ENCODE results near the gene TMPRSS9.

DNA sequence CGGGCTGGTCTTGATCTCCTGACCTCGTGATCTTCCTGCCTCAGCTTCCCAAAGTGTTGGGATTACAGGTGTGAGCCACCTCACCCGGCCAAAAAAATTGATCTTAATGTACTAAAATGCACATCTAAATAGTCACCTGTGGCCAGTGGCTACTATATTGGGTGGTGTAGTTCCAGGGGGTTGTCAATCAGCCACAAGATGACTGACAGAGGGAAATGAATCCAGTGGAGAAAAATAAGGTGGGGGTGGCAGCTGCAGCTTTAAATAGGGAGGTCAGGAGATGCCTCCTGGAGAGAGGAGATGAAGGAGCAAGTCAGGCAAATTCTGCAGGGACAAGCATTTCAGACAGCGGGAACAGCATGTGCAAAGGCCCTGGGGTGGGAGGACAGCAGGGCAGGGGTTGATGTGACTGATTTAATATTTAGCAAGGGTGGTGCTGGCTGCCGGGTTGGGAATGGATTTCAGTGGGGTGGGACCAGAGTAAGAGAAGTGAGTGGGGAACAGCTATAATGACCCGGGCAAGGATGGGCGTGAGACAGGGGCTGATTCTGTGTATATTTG is 49.4 kb downstream of the TMPRSS9 start:
- no peak for TF ChIP-seq GATA2 (IDR thresholded peaks at IDR 0.05; ENCODE audit: low read depth, low read length)
- TF ChIP-seq GATA3 (IDR thresholded peaks at IDR 0.05; ENCODE audit: low read depth, low read length), result no peak

Measured in SH-SY5Y (cell line).